Fibroblast of skin of left biceps (primary cell): ENCODE data around the gene SLC35B1.
"Not testable (repeated sequence)": the region's sequence is repeated elsewhere in the genome, so short reads cannot be mapped to it uniquely, and the experiment has no call there.

Experiments
- DNase-seq, 2 experiments: peaks; one replicate each; pipeline ENCODE4 v3.0.0-alpha.2; 2013; ENCODE audit warnings: low read depth in 2 of 2

The SLC35B1 gene

DNA sequence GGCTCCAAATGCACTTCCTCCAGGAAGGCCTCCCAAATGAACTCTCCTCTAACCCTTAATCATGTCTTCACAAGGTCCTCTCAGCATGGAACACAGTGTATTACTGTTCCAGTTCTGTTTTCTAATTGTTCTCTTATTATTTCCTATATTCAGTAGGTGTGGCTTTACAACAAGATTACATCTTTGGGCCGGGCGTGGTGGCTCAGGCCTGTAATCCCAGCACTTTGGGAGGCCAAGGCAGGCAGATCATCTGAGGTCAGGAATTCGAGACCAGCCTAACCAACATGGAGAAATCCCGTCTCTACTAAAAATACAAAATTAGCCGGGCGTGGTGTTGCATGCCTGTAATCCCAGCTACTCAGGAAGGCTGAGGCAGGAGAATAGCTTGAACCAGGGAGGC, 34.1 kb downstream of the SLC35B1 start:
- DNase-seq: not testable (repeated sequence)

DNA sequence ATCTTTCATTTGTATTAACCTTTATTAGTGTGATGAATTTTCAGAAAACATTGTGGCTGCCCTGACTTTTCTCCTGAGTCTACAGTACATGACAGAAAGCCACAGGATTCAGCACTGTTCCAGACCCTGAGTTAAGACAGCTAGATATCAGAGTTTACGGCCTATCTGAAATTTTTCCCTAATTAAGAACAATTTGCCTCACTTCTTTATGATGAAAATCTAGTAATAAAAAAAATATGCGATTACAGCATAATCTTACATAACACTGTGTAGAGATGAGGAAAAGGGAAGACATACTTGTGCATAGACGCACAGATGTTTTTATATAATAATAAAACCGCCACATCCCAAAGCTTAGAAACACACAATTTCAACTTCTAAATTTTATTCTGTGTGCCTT, 37.1 kb downstream of the SLC35B1 start:
- no peak for DNase-seq

DNA sequence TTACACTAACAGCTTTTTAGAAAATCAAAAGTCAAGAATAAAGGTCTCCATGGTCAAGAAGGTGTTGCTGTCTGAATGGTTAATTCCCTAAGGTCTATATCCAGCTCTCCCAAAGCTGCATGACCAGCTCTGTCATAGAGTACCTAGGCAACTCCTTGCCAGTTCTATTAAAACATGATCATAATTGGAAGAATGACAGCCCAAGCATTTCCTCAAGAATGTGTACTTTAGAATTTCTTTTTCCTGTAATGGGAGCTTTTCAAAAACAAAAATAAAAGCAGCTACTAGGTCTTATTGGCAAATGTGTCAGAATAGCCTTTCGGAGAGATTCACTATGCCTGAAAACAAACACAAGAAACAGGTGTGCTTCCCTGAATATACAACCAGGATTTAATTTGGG, 37.8 kb downstream of the SLC35B1 start:
- DNase-seq: no peak

DNA sequence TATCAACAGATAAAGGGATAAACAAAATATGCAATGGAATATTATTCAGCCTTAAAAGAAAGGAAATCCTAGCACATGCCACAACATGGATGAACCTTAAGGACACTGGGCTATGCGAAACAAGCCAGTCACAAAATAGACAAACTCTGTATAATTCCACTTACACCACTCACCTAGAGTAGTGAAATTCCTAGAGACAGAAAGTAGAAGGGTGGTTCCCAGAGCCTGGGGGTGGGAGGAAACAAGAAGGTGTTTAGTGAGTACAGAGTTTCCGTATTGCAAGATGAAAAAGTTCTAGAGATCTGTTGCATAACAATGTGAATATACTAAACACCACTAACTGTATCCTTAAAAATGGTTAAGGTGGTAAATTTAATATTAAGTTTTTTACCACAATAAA, 39.9 kb downstream of the SLC35B1 start:
- DNase-seq: no peak

DNA sequence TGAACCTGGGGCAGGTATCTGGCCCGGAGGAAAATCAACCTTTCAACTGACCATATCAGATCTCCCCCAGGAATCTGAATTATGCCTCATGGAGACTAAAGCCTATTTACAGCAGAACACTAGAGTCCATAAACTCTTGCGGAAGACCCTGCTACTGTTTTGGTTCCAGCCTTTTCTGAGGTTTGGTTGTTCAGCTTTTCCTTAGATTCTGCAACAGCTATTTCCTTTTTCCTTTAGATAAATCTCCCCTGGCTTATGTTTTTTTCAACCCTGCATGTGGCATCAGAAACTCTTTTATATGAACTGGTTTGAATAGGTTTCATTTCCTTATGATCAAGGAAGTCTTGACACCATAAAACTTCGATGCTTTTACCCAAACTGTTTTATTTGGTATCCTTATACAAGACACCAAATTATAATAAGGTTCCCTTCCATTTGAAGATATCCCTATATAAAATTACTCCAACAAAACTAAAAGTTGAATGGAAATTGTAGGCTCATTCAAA, 43.0 kb downstream of the SLC35B1 start:
- DNase-seq: no peak

DNA sequence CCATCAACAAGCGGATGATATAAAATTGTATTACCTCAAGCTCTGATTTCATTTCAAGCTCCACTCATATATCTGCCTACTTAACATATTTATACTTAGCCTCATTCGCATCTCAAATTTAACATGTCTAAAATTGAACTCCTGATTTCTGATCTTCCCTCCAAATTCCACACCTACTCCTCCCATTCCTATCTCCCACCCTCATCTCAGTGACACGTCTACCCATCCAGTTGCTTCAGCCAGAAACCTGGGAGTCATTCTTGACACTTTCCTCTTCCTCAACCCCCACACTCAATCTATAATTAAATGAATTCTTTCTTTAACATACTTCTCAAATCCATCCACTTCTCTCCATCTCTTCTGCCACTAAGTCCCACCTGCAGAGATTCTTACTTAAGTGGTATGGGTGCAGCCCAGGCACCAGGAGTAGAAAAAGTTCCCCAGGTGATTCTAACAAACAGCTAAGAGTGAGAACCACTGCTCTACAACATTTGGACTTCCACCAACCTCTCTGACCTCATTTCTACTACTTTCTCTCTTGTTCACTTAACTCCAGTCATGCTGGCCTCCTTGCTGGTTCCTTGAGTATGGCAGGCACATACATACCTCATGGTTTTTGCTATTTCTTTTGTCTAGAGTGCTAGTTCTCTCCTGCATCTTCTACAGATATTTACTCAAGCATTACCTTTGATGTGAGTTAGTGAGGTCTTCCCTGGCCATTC, 47.9 kb downstream of the SLC35B1 start:
- DNase-seq: no peak

DNA sequence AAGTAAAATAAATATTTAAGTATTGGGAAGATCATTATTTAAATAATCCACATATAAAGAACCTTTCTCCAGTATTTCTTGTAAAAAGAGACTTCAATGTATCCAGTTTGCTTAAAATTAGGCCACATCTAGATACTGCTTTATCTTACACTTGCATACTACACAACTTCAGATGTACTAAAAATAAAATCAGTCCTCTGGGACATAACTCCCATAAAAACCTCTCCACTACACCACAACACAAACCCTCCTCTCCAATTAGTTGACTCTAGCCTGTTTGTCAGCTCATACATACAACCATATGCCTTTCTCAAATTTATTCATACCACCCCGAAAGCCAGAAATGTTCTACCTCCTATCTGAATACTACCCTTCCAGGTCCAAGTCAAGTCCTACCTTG, 51.5 kb downstream of the SLC35B1 start:
- no peak for DNase-seq
